SK-N-MC (cell line): ENCODE data around the gene S100A4.

Experiments used
- DNase-seq: peaks from one replicate; pipeline ENCODE4 v3.0.0-alpha.2; 2011; ENCODE audit warnings: low read depth, low spot score
- H3K27ac ChIP-seq: fragments of 200-600 bp; sonication (generic); 2 replicates; pipeline ENCODE4 v1.5.1; 2016; ENCODE audit warnings: mixed run types
- H3K36me3 ChIP-seq: fragments of 200-600 bp; sonication (generic); 2 replicates; pipeline ENCODE4 v1.6.1; 2017; ENCODE audit warnings: antibody characterized with exemption, low read length, mixed read lengths; ENCODE audit not compliant: insufficient read depth
- H3K4me3 ChIP-seq: fragments of 200-600 bp; sonication (generic); 2 replicates; pipeline ENCODE4 v1.5.1; 2016
- H3K9ac ChIP-seq: fragments of 200-600 bp; sonication (generic); 2 replicates; pipeline ENCODE4 v1.8.0; 2017; ENCODE audit warnings: mixed run types, mixed read lengths; ENCODE audit not compliant: insufficient read length
- H3K9me3 ChIP-seq: fragments of 200-600 bp; sonication (generic); 2 replicates; pipeline ENCODE4 v1.6.1; 2017; ENCODE audit warnings: low read depth, mild to moderate bottlenecking, antibody characterized with exemption, low read length, moderate library complexity, mixed read lengths
- EZH2 ChIP-seq: fragments of 200-600 bp; sonication (generic); IDR thresholded peaks from one replicate; pipeline ENCODE4 v1.6.1; 2017; ENCODE audit warnings: antibody characterized with exemption
- FOXP2 ChIP-seq: optimal IDR thresholded peaks from 2 replicates; pipeline ENCODE3; 2011; ENCODE audit warnings: mild to moderate bottlenecking, moderate library complexity; ENCODE audit not compliant: insufficient read depth; ENCODE audit errors: extremely low read length, control extremely low read depth
- POLR2AphosphoS5 ChIP-seq: IDR thresholded peaks from 2 replicates; pipeline ENCODE4 v1.6.1; 2012; ENCODE audit warnings: mild to moderate bottlenecking, low read depth, low read length, borderline replicate concordance

The S100A4 gene

GRCh38 chr1:153546371-153546770 is 765 bp upstream of the S100A4 start:
- Histone ChIP-seq H3K27ac (peak overlapping the region; percentile 83), H3K9ac (peak overlapping the region; percentile 2), H3K4me3 (no peak overlapping the region), H3K36me3 (no peaks in the 10 kb centered on the region), H3K9me3 (no peaks in the 10 kb centered on the region)
- TF ChIP-seq POLR2AphosphoS5: no peak
- no peak for TF ChIP-seq FOXP2
- TF ChIP-seq EZH2: no peak
- DNase-seq: no peak

DNA sequence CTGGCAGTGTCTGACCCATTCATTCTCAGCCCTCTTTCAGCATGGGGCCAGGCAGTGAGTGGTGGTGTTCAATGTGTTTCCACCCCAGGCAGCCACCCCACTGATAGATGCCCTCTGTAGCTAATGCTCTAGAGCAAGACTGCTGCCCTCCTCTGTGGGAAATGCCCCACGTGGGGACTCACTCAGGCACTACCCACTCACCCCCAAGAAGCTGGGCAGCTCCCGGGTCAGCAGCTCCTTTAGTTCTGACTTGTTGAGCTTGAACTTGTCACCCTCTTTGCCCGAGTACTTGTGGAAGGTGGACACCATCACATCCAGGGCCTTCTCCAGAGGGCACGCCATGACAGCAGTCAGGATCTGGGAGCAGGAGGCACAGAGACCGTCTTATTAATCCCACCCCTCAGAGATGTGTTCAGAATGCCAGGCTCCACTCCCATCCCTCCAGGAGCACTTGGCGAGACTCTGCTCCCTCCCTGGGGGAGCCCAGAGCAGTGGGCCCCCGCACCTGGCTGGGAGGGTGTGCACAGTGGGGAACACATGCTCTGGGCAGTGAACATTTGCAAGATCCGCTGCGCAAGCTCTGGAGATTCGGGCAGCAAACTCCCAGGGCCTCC is 1.0 kb downstream of the S100A4 start:
- H3K4me3 ChIP-seq: peak overlapping the region; percentile 65
- DNase-seq: no peak
- H3K27ac ChIP-seq: peak overlapping the region; percentile 79
- H3K36me3 ChIP-seq: no peaks in the 10 kb centered on the region
- peak overlapping the region; percentile 44 for H3K9ac ChIP-seq
- TF ChIP-seq POLR2AphosphoS5: peak; percentile 77; the same call in 1 of the 2 replicates
- TF ChIP-seq EZH2: no peak
- no peaks in the 10 kb centered on the region for H3K9me3 ChIP-seq

DNA sequence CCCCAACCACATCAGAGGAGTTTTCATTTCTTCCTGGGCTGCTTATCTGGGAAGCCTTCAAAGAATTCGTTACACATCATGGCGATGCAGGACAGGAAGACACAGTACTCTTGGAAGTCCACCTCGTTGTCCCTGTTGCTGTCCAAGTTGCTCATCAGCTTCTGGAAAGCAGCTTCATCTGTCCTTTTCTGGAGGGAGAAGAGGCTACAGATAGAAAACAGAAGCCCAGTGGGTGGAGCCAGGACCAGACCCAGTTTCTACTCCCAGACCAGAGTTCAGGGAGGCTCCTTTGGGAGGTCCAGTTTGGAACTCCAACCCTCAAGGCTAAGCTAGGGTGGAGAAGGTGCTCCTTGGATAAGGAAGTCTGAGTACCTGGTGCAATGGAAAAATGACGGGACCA is 1.9 kb downstream of the S100A4 start:
- TF ChIP-seq FOXP2 (no peak), POLR2AphosphoS5 (no peak), EZH2 (no peak)
- Histone ChIP-seq H3K36me3 (no peaks in the 10 kb centered on the region), H3K9me3 (no peaks in the 10 kb centered on the region), H3K27ac (no peak overlapping the region), H3K4me3 (no peak overlapping the region), H3K9ac (no peak overlapping the region)
- no peak for DNase-seq

DNA sequence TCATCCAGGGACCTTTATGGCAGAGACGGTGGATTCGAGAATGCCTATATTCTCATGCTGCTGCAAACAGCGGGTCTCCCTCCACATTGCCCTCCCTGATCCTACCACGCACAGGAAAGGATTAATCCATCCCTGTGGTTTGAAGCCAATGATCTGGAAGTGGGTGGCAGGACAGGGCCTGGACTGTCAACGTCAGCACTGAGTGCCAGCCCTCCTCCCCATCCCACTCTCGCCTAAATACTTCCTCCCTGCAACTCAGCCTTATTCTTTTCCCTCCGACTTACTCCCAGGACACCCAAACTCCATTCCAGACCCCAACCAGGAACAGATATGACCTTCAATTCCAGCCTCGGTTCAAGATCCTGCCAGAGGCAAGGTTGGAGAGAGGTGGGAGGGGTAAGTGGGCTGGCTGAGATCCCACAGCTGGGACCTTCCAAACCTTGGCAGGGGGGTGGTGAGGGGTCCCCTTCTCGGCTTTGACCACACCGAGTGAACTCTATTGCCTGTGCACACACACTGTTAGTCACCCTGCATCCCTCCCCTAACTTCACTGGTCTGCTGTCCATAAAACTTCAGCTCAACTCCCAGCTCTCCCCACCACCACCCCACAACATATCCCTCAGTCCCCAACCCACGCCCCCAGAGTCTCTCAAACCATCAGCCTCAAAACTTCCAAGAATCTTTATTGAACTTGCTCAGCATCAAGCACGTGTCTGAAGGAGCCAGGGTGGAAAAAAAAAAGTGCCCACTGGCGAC is 2.5 kb downstream of the S100A4 start:
- H3K36me3 ChIP-seq: no peaks in the 10 kb centered on the region
- H3K27ac ChIP-seq: no peak overlapping the region
- no peak for TF ChIP-seq POLR2AphosphoS5
- no peak for TF ChIP-seq EZH2
- no peak for TF ChIP-seq FOXP2
- DNase-seq: no peak
- no peaks in the 10 kb centered on the region for H3K9me3 ChIP-seq
- no peak overlapping the region for H3K4me3 ChIP-seq
- H3K9ac ChIP-seq: no peak overlapping the region

DNA sequence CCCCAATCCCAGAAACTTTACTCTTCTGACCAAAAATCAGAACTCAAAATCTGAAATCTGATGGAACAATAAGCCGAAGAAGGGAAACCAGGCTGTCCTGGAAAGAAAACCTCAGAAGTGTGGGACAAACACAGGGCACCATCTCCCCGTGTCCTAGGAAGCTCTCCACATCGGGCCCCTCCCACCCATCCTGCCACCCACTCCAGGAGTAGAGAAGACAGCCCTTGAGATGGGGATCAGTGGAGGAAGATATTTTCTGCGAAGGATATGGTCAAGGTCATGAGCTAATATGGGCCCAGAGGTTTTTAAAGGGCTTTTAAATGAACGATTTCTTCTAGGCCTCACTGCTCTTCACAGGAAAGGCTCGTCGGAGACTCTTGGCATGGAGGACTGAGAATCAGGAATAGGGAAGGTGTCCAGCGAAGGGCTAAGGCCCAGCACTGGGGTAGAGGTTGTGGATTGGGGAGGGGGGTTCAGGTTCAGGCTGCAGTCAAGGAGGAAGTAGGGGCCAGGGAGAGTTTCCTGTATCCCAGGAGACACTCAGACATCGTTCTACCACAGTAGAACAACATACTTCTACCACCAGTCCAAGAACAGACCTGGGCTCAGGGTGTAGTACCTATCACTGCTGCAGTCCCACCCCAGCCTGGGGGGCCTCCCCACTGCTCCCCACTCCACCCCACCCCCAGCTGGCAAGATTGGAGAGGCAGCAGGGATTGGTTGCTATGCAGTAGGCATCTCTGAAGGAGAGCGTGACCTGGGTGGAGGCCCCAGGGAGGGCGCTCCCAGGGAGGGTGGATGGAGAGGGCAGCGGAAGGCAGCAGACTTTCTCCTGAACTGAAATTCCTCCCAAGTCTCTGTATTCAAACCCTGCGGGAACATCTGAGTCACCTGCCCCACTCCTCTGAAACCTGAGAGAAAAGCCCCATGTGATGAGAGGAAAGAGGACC is 3.7 kb downstream of the S100A4 start:
- Histone ChIP-seq H3K4me3 (no peak overlapping the region), H3K36me3 (no peaks in the 10 kb centered on the region), H3K27ac (no peak overlapping the region), H3K9ac (no peak overlapping the region), H3K9me3 (no peaks in the 10 kb centered on the region)
- TF ChIP-seq POLR2AphosphoS5: no peak
- no peak for TF ChIP-seq EZH2
- no peak for DNase-seq

- Histone ChIP-seq H3K36me3 (no peaks in the 10 kb centered on the region), H3K9ac (no peak within 1 kb of the TSS), H3K9me3 (no peaks in the 10 kb centered on the region), H3K27ac (no peak within 1 kb of the TSS), H3K4me3 (no peak within 1 kb of the TSS)
- no peak for DNase-seq
- TF ChIP-seq POLR2AphosphoS5: no peak
- no peak for TF ChIP-seq EZH2
- no peak for TF ChIP-seq FOXP2
Observed at GRCh38 chr1:153540394-153541361, 4.9 kb downstream of the S100A4 start, which contains the start of gene S100A5. TSS of gene S100A5 (minus strand) at chr1:153540934. CDS start at chr1:153540191, 743 bp downstream.

- DNase-seq: no peak
- no peak for TF ChIP-seq FOXP2
- TF ChIP-seq POLR2AphosphoS5: no peak
- no peak for TF ChIP-seq EZH2
- no peak overlapping the region for H3K27ac ChIP-seq
- no peak overlapping the region for H3K9ac ChIP-seq
- no peak overlapping the region for H3K4me3 ChIP-seq
- H3K36me3 ChIP-seq: no peaks in the 10 kb centered on the region
- no peaks in the 10 kb centered on the region for H3K9me3 ChIP-seq
Observed at GRCh38 chr1:153539395-153540093, 6.1 kb downstream of the S100A4 start.
